Kidney epithelial cell (primary cell): ENCODE results near the gene PCDH15. TPM values are rescaled to one million over a fixed set of nuclear protein-coding genes. Genes with fewer than 3 reads are reported as not detected.

ENCODE experiments used
- DNase-seq: peaks from one replicate; pipeline ENCODE4 v3.0.0-alpha.2; 2010; ENCODE audit warnings: low read depth
- H3K27me3 ChIP-seq: 2 replicates; pipeline ENCODE4 v1.6.0; 2011; ENCODE audit warnings: low read length; ENCODE audit not compliant: control insufficient read depth, insufficient read depth
- H3K36me3 ChIP-seq: 2 replicates; pipeline ENCODE4 v1.5.1; 2011; ENCODE audit warnings: low read length; ENCODE audit not compliant: control insufficient read depth, insufficient read depth
- H3K4me3 ChIP-seq: 2 replicates; pipeline ENCODE4 v1.5.1; 2011; ENCODE audit warnings: low read depth, mild to moderate bottlenecking, control low read depth, low read length
- CTCF ChIP-seq: IDR thresholded peaks from 2 replicates; pipeline ENCODE4 v1.5.1; 2011; ENCODE audit warnings: mild to moderate bottlenecking, moderate library complexity, low read length, control low read depth, inconsistent platforms; ENCODE audit not compliant: insufficient read depth, poor library complexity, severe bottlenecking
- total RNA-seq: library from RNA; depleted of rRNA; stranded (reverse); fragments of >200 nt; gene quantifications from 2 replicates; pipeline ENCODE4 v1.2.3, GENCODE V29; 2015

PCDH15 gene
- total RNA-seq, 1 donor from 2014 or later: not detected

GRCh38 chr10:54148508-54148907, 652.5 kb downstream of the PCDH15 start:
- Histone ChIP-seq H3K4me3 (no peak overlapping the region), H3K36me3 (no peaks in the 10 kb centered on the region), H3K27me3 (no peaks in the 10 kb centered on the region)
- DNase-seq: no peak
- no peak for TF ChIP-seq CTCF

GRCh38 chr10:54139819-54140428, 661.1 kb downstream of the PCDH15 start:
- TF ChIP-seq CTCF: no peak
- Histone ChIP-seq H3K4me3 (no peak overlapping the region), H3K27me3 (no peaks in the 10 kb centered on the region), H3K36me3 (no peaks in the 10 kb centered on the region)
- DNase-seq: no peak

DNA sequence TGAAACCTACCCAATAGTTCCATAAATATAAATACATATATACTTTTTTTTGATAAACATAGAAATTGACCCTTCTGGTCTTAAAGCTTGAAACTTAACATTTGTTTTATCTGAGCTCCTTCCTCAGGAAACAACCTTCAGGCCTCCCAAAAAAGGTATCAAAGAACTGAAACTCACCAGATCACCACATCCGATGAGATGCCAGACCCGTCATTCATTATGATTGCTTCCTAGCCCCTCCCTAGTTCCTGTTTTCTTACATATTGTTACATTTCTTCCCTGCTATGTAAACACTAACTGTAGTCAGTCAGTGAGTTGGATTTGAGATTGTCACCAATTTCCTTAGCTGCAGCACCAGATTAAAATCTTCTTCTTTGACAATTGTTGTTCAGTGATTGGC, 663.6 kb downstream of the PCDH15 start:
- no peaks in the 10 kb centered on the region for H3K27me3 ChIP-seq
- no peak for TF ChIP-seq CTCF
- no peak overlapping the region for H3K4me3 ChIP-seq
- DNase-seq: no peak
- H3K36me3 ChIP-seq: no peaks in the 10 kb centered on the region

DNA sequence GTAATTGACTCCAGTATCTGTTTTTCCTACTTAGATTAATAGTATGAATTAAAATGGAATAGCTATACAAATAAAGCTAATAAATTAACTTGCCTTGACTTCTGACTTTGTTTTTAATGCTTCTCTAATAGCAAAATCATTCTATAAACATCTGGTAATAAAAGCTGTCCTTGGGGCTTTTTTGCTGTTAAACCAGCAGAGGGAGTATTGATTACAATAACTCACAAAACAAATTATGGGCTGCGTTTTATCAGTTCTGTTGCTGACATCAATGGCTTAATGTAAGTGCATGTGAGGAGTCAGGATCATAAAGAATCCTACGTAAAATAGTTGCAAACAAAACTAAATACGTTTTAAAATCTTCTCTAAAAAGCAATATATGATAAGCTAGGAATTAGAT, 667.8 kb downstream of the PCDH15 start:
- DNase-seq: no peak
- Histone ChIP-seq H3K36me3 (no peaks in the 10 kb centered on the region), H3K27me3 (no peaks in the 10 kb centered on the region), H3K4me3 (no peak overlapping the region)
- TF ChIP-seq CTCF: peak; percentile 41

GRCh38 chr10:54131833-54132232, 669.2 kb downstream of the PCDH15 start:
- no peaks in the 10 kb centered on the region for H3K27me3 ChIP-seq
- no peak for TF ChIP-seq CTCF
- H3K4me3 ChIP-seq: no peak overlapping the region
- no peaks in the 10 kb centered on the region for H3K36me3 ChIP-seq
- no peak for DNase-seq

DNA sequence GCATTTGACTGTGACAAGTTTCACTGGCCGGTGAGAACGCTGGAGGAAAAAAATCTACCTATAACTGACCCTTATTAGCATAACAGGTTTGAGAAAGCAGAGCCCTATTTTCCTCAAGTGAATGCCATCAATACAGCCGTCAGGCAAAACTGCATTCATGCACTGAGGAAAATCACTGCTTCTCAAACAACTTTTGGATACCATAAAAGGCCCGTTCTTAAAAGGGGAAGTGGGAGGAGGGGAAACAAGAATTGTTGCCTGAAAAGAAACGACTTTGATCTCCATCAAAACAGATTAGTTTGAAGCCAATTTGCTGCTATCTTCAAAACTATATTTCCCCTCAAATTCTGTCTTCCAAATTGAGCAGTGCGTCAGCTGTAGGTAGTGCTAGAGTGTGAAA, 670.6 kb downstream of the PCDH15 start:
- Histone ChIP-seq H3K36me3 (no peaks in the 10 kb centered on the region), H3K27me3 (no peaks in the 10 kb centered on the region), H3K4me3 (no peak overlapping the region)
- no peak for TF ChIP-seq CTCF
- DNase-seq: no peak
